HepG2 (cell line): ENCODE data around the gene CHMP4B. TPM values are rescaled to one million over a fixed set of nuclear protein-coding genes. Genes with fewer than 3 reads are reported as not detected.

Experiments used
- ATAD3A ChIP-seq: sonication (generic); formaldehyde crosslinking; IDR thresholded peaks from 2 replicates; pipeline ENCODE4 v1.4.0; 2020; ENCODE audit warnings: missing genetic modification reagents
- DBP ChIP-seq: sonication (generic); formaldehyde crosslinking; IDR thresholded peaks from 2 replicates; pipeline ENCODE4 v1.4.0; 2020; ENCODE audit warnings: missing genetic modification reagents; ENCODE audit errors: not compliant biosample characterization
- DZIP1 ChIP-seq: sonication (generic); formaldehyde crosslinking; IDR thresholded peaks from 2 replicates; pipeline ENCODE4 v1.5.0; 2020; ENCODE audit warnings: mild to moderate bottlenecking, missing genetic modification reagents
- GTF2F1 ChIP-seq: fragments of 150-350 bp; IDR thresholded peaks from 2 replicates; pipeline ENCODE4 v1.6.1; 2014; ENCODE audit warnings: low read length
- HOXA9 ChIP-seq: sonication (generic); formaldehyde crosslinking; IDR thresholded peaks from 2 replicates; pipeline ENCODE4 v1.8.1; 2022; ENCODE audit warnings: missing genetic modification reagents, mild to moderate bottlenecking, moderate library complexity, borderline replicate concordance
- THAP11 ChIP-seq: IDR thresholded peaks from 2 replicates; pipeline ENCODE4 v1.6.1; 2016; ENCODE audit warnings: missing biosample characterization, missing genetic modification reagents
- TOPORS ChIP-seq: sonication (generic); formaldehyde crosslinking; IDR thresholded peaks from 2 replicates; pipeline ENCODE4 v1.8.0; 2023; ENCODE audit warnings: mild to moderate bottlenecking, missing genetic modification reagents
- ZBTB33 ChIP-seq: sonication (generic); formaldehyde crosslinking; IDR thresholded peaks from 2 replicates; pipeline ENCODE4 v1.4.0; 2020; ENCODE audit warnings: missing genetic modification reagents
- ZNF263 ChIP-seq: sonication (generic); formaldehyde crosslinking; IDR thresholded peaks from 2 replicates; pipeline ENCODE4 v1.4.0; 2020; ENCODE audit warnings: missing genetic modification reagents
- ZNF512B ChIP-seq: sonication (generic); formaldehyde crosslinking; IDR thresholded peaks from 2 replicates; pipeline ENCODE4 v1.5.1; 2020; ENCODE audit warnings: missing genetic modification reagents, mild to moderate bottlenecking, borderline replicate concordance
- polyA plus RNA-seq, 8 experiments: library from polyadenylated mRNA; depleted of rRNA in 3 of 8; stranded (reverse) in 7 of 8; unstranded in 1 of 8; fragments of >200 nt; fragmentation: Illumina TruSeq in 4 of 8; extraction: Trizol in 4 of 8; gene quantifications; 2 replicates each; pipeline versions ENCODE4 v1.2.1 to v1.2.3, GENCODE V29; 2011 to 2016; ENCODE audit warnings: low read depth in 4 of 8, missing spikeins in 1 of 8, mixed read lengths in 1 of 8; ENCODE audit not compliant: insufficient read depth in 1 of 8
- total RNA-seq, 5 experiments: library from RNA; depleted of rRNA; stranded (reverse); fragments of >200 nt; fragmentation: Illumina TruSeq; extraction: Trizol; gene quantifications; 2 replicates each; pipeline ENCODE4 v1.2.3, GENCODE V29; 2016; ENCODE audit warnings: low read depth in 1 of 5
- TF ChIP-seq, protein P1 (sequence below): sonication (generic); formaldehyde crosslinking; IDR thresholded peaks from 2 replicates; pipeline ENCODE4 v1.4.0; 2020; ENCODE audit warnings: missing genetic modification reagents
- TF ChIP-seq, protein P2 (sequence below): sonication (generic); formaldehyde crosslinking; IDR thresholded peaks from 2 replicates; pipeline ENCODE4 v1.9.0; 2021; ENCODE audit warnings: missing genetic modification reagents, mild to moderate bottlenecking, borderline replicate concordance

CHMP4B gene
- total and polyA plus RNA-seq, 2 of the 13 experiments (the other 11 are each of a cell fraction or from before 2014, with no cell fraction given): 40.1 to 45.6 TPM

DNA sequence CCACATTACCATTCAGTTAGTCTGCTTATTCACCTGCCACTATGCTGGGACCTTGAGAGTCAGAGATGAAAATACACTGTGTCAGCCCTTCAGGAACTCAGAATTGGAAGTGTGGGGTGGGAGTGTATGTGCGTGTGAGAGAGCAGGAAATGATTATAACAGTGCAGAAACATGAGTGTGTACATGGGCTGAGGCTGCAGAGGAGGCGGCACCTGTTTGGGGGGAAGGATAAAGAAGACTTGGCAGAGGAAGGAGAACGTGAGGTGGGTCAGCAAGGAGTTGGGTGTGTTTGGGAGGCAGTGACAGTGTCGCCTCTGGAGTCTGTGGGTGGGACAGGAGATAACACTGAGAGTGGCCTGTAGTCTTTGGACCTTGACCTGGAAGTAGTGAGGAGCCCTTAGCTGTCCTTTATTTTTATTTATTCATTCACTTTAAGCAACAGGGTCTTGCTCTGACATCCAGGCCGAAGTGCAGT, 3.1 kb downstream of the CHMP4B start (continued):
- TF ChIP-seq, protein P1, sequence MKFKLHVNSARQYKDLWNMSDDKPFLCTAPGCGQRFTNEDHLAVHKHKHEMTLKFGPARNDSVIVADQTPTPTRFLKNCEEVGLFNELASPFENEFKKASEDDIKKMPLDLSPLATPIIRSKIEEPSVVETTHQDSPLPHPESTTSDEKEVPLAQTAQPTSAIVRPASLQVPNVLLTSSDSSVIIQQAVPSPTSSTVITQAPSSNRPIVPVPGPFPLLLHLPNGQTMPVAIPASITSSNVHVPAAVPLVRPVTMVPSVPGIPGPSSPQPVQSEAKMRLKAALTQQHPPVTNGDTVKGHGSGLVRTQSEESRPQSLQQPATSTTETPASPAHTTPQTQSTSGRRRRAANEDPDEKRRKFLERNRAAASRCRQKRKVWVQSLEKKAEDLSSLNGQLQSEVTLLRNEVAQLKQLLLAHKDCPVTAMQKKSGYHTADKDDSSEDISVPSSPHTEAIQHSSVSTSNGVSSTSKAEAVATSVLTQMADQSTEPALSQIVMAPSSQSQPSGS (CRISPR knock-in tag): no peak
- TF ChIP-seq, protein P2, sequence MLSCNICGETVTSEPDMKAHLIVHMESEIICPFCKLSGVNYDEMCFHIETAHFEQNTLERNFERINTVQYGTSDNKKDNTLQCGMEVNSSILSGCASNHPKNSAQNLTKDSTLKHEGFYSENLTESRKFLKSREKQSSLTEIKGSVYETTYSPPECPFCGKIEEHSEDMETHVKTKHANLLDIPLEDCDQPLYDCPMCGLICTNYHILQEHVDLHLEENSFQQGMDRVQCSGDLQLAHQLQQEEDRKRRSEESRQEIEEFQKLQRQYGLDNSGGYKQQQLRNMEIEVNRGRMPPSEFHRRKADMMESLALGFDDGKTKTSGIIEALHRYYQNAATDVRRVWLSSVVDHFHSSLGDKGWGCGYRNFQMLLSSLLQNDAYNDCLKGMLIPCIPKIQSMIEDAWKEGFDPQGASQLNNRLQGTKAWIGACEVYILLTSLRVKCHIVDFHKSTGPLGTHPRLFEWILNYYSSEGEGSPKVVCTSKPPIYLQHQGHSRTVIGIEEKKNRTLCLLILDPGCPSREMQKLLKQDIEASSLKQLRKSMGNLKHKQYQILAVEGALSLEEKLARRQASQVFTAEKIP (CRISPR knock-in tag): no peak
- no peak for TF ChIP-seq ZNF263
- no peak for TF ChIP-seq DBP
- no peak for TF ChIP-seq DZIP1 (CRISPR knock-in tag)
- 0 out of 2 replicates have a peak, but pooled peaks have one; percentile 45 for TF ChIP-seq THAP11 (CRISPR knock-in tag)
- TF ChIP-seq ZNF512B (CRISPR knock-in tag): no peak
- TF ChIP-seq ATAD3A (CRISPR knock-in tag): no peak
- no peak for TF ChIP-seq TOPORS (CRISPR knock-in tag)
- TF ChIP-seq GTF2F1: no peak
- TF ChIP-seq HOXA9 (CRISPR knock-in tag): no peak
- no peak for TF ChIP-seq ZBTB33 (CRISPR knock-in tag)
